ENCODE results near the gene OARD1. TPM values are rescaled to one million over a fixed set of nuclear protein-coding genes. Genes with fewer than 3 reads are reported as not detected.

The OARD1 gene
- total and polyA plus RNA-seq, 4 donors: 22.2 to 27.0 (median 24.3) TPM

DNA sequence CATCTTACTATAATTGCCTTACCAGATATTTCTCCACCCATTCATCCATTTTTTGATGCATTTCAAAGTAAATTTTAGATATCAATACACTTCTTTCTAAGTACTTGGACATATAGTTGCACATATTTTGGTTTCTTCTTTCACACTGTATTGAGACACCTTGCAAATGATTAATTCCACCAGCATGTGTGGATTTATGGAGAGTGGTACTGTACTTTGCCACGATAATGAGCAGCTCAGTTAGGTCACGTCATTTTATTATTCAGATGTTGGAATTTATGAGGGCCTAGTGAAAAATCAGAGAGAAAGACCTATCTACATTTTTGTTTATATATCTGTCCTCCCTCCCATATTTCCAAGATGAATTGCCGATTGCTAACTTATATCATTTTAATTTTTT lies 5.9 kb upstream of the OARD1 start:
- Histone ChIP-seq H3K36me3 (ENCODE audit: control insufficient read depth in 4 of 4, insufficient read depth in 4 of 4, low read length in 4 of 4) (peaks cover 8 to 18% (median 12%) of the 10 kb centered on the region in 4 donors), H3K27ac (ENCODE audit: low read depth in 1 of 2, low read length in 1 of 2) (no peak overlapping the region), H3K9me3 (ENCODE audit: control insufficient read depth in 4 of 4, insufficient read depth in 3 of 4, low read length in 3 of 4) (no peaks in the 10 kb centered on the region), H3K4me3 (no peak overlapping the region), H3K27me3 (ENCODE audit: control insufficient read depth in 3 of 3, insufficient read depth in 3 of 3, low read length in 2 of 3) (no peaks in the 10 kb centered on the region), H3K4me1 (ENCODE audit: control insufficient read depth in 5 of 5, insufficient read depth in 5 of 5, low read length in 5 of 5) (peaks cover 0 to 30% (median 8%) of the 10 kb centered on the region in 5 donors), H3K9ac (ENCODE audit: insufficient read depth in 1 of 2, low read length in 2 of 2) (no peak overlapping the region)
- 93 to 96% methylated on average over 3 of the region's 3 CpGs for WGBS, 2 donors
- no peak for DNase-seq
- TF ChIP-seq, protein P1, sequence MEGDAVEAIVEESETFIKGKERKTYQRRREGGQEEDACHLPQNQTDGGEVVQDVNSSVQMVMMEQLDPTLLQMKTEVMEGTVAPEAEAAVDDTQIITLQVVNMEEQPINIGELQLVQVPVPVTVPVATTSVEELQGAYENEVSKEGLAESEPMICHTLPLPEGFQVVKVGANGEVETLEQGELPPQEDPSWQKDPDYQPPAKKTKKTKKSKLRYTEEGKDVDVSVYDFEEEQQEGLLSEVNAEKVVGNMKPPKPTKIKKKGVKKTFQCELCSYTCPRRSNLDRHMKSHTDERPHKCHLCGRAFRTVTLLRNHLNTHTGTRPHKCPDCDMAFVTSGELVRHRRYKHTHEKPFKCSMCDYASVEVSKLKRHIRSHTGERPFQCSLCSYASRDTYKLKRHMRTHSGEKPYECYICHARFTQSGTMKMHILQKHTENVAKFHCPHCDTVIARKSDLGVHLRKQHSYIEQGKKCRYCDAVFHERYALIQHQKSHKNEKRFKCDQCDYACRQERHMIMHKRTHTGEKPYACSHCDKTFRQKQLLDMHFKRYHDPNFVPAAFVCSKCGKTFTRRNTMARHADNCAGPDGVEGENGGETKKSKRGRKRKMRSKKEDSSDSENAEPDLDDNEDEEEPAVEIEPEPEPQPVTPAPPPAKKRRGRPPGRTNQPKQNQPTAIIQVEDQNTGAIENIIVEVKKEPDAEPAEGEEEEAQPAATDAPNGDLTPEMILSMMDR (IDR thresholded peaks at IDR 0.05; ENCODE audit: control extremely low read depth, extremely low read depth): no peak
- ATAC-seq (ENCODE audit: insufficient read depth, low FRiP score): no peak

DNA sequence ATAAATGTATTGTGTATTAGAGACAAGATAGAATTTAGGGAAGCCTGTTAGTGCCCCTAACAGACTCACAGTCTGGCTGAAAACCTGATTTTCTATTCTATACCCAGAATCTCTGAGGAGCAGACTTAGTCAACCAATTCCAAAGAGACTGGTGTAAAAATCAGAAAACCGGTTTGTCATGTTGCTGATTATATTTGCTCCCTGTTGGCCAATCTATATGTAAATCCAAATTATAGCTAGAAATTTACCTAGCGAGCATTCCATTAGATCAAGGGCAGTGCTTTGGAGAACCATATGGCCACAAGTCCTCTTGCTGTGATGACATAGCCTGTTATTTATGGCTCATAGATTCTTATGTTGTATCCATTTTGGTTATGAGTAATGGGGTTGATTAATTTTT lies 5.4 kb upstream of the OARD1 start:
- Histone ChIP-seq H3K9ac (ENCODE audit: insufficient read depth in 1 of 2, low read length in 2 of 2) (no peak overlapping the region), H3K4me3 (no peak overlapping the region), H3K4me1 (ENCODE audit: control insufficient read depth in 5 of 5, insufficient read depth in 5 of 5, low read length in 5 of 5) (peaks cover 0 to 30% (median 8%) of the 10 kb centered on the region in 5 donors), H3K36me3 (ENCODE audit: control insufficient read depth in 4 of 4, insufficient read depth in 4 of 4, low read length in 4 of 4) (peaks cover 9 to 18% (median 13%) of the 10 kb centered on the region in 4 donors), H3K9me3 (ENCODE audit: control insufficient read depth in 4 of 4, insufficient read depth in 3 of 4, low read length in 3 of 4) (peaks cover 0 to 2% (median 0%) of the 10 kb centered on the region in 4 donors), H3K27ac (ENCODE audit: low read depth in 1 of 2, low read length in 1 of 2) (no peak overlapping the region), H3K27me3 (ENCODE audit: control insufficient read depth in 3 of 3, insufficient read depth in 3 of 3, low read length in 2 of 3) (no peaks in the 10 kb centered on the region)
- DNase-seq (no peak), ATAC-seq (ENCODE audit: insufficient read depth, low FRiP score) (no peak)
- WGBS, 2 donors: 87 to 89% methylated on average over 2 of the region's 2 CpGs
- TF ChIP-seq, protein P1 (IDR thresholded peaks at IDR 0.05; ENCODE audit: control extremely low read depth, extremely low read depth): no peak

DNA sequence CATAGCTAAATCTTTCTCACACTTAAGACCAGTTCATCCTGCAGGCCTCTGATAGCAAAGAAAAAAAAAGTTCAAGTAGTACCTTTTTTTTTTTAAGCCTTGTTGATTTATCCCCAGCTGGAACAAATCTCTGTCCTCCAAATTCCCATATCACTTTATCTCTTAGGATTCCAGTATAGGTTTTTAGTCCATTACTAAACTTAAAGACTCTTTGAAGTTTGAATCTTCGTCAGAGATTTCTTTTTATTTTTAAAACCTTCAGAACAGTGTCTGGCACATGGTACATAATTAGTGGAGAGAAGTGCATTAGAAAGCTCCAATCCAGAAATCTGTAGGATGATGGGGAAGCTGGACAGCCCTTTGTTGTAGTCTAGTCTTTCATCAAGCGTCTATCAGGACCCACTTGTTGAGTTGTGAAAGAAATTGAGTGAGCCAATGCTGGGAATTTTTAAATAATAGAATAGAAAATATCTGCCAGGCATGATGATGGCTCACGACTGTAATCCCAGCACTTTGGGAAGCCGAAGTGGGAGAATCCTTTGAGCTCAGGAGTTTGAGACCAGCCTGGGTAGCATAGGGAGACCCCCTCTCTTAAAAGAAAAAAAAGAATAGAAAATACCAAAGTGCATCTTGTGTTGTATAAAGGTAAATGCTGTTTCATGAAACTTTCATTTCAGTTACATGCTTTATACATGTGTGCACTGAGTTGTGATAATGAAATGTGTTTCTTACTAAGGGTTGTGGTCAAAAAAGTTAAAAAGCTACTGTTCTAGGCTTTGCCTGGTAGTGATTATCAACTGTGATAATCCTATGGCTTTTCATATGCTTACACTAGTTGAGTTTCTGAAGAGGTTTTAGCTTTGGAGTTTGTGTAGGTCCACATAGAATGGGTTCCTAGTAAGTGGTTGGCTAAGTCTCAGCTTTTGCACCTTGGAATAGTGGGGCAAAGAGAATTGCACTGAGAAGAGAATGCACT lies 3.8 kb upstream of the OARD1 start:
- Histone ChIP-seq H3K36me3 (ENCODE audit: control insufficient read depth in 4 of 4, insufficient read depth in 4 of 4, low read length in 4 of 4) (peaks cover 8 to 13% (median 11%) of the 10 kb centered on the region in 4 donors), H3K9me3 (ENCODE audit: control insufficient read depth in 4 of 4, insufficient read depth in 3 of 4, low read length in 3 of 4) (peaks cover 0 to 2% (median 0%) of the 10 kb centered on the region in 4 donors), H3K27ac (ENCODE audit: low read depth in 1 of 2, low read length in 1 of 2) (peak overlapping the region in 1 of 2 donors; percentile 100), H3K9ac (ENCODE audit: insufficient read depth in 1 of 2, low read length in 2 of 2) (no peak overlapping the region), H3K4me3 (no peak overlapping the region), H3K4me1 (ENCODE audit: control insufficient read depth in 5 of 5, insufficient read depth in 5 of 5, low read length in 5 of 5) (peaks cover 0 to 33% (median 8%) of the 10 kb centered on the region in 5 donors), H3K27me3 (ENCODE audit: control insufficient read depth in 3 of 3, insufficient read depth in 3 of 3, low read length in 2 of 3) (no peaks in the 10 kb centered on the region)
- ATAC-seq (ENCODE audit: insufficient read depth, low FRiP score): no peak
- DNase-seq: peak in 1 of 3 donors; percentile 12
- 79 to 82% methylated on average over 4 of the region's 4 CpGs for WGBS, 2 donors
- TF ChIP-seq, protein P1 (IDR thresholded peaks at IDR 0.05; ENCODE audit: control extremely low read depth, extremely low read depth): no peak
